Stomach (tissue), 9 donors: ENCODE measurements around the gene CAMKK2. TPM values are rescaled to one million over a fixed set of nuclear protein-coding genes. Genes with fewer than 3 reads are reported as not detected.
"Not testable (repeated sequence)": the region's sequence is repeated elsewhere in the genome, so short reads cannot be mapped to it uniquely, and the experiment has no call there.

Source experiments
- DNase-seq, 2 donors: peaks; one replicate each; pipeline versions ENCODE4 v3.0.0 to v3.0.0-alpha.2; 2013 to 2019
- H3K27ac ChIP-seq, 5 donors: fragments of 200-600 bp in 4 of 5; sonication (generic) in 4 of 5; one replicate each; pipeline ENCODE4 v1.5.1; 2013 to 2019; ENCODE audit warnings: mild to moderate bottlenecking in 1 of 5, moderate library complexity in 1 of 5
- H3K27me3 ChIP-seq, 3 donors: fragments of 200-600 bp; sonication (generic); one replicate each; pipeline ENCODE4 v1.5.1; 2017 to 2019; ENCODE audit warnings: mixed run types in 1 of 3
- H3K36me3 ChIP-seq, 4 donors: fragments of 200-600 bp; sonication (generic); 1 replicate in 3 of 4; 2 replicates in 1 of 4; pipeline ENCODE4 v1.5.1; 2016 to 2019
- H3K4me1 ChIP-seq, 4 donors: fragments of 200-600 bp; sonication (generic); one replicate each; pipeline ENCODE4 v1.5.1; 2016 to 2019
- H3K4me3 ChIP-seq, 4 donors: fragments of 200-600 bp; sonication (generic) in 3 of 4; one replicate each; pipeline ENCODE4 v1.5.1; 2016 to 2019; ENCODE audit warnings: mild to moderate bottlenecking in 1 of 4
- H3K9me3 ChIP-seq, 4 donors: fragments of 200-600 bp; sonication (generic); one replicate each; pipeline ENCODE4 v1.5.1; 2016 to 2019
- CTCF ChIP-seq, 7 experiments: fragments of 450-650 bp in 4 of 7; fragments of 200-600 bp in 3 of 7; sonication (generic) in 3 of 7; IDR thresholded peaks; one replicate each; pipeline ENCODE4 v1.5.1; 2016 to 2019; ENCODE audit warnings: antibody characterized with exemption in 7 of 7, control low read depth in 2 of 7, mild to moderate bottlenecking in 1 of 7
- EP300 ChIP-seq: sonication (generic); formaldehyde crosslinking; IDR thresholded peaks from one replicate; pipeline ENCODE4 v1.6.1; 2017; ENCODE audit warnings: antibody characterized with exemption
- POLR2A ChIP-seq, 4 donors: fragments of 450-650 bp; IDR thresholded peaks; one replicate each; pipeline ENCODE4 v1.6.1; 2016; ENCODE audit warnings: antibody characterized with exemption in 4 of 4, control low read depth in 2 of 4, mild to moderate bottlenecking in 1 of 4, moderate library complexity in 1 of 4
- POLR2AphosphoS5 ChIP-seq, 3 donors: sonication (generic); formaldehyde crosslinking; IDR thresholded peaks; one replicate each; pipeline ENCODE4 v1.6.1; 2016; ENCODE audit warnings: antibody characterized with exemption in 3 of 3
- WGBS, 5 donors: extraction: QIAGEN DNeasy Blood & Tissue Kit in 3 of 5; methylation state at CpG; one replicate each; pipeline versions ENCODE4 v1.1.5 to v1.1.7; 2013 to 2018; 5-methylcytosine and 5-hydroxymethylcytosine counted together
- intact Hi-C: fragments of 100-400 bp; cut with DNase I; formaldehyde crosslinking; loops from one replicate; pipeline ENCODE4 v1.15.1; 2023; ENCODE audit warnings: low total_unique reads
- polyA plus RNA-seq, 3 donors: library from polyadenylated mRNA; stranded (reverse); fragments of 200-250 nt; gene quantifications; one replicate each; pipeline ENCODE4 v1.2.3, GENCODE V29; 2013
- total RNA-seq, 5 donors: library from RNA; depleted of rRNA; stranded (reverse); fragments of >200 nt; gene quantifications; one replicate each; pipeline versions ENCODE4 v1.1.0 to v1.2.3, GENCODE V29; 2014 to 2016
- donor health status: healthy with polysubstance abuse.
- donor health status: Bipolar disorder and iron deficiency.
- donor health status: healthy.

CAMKK2 gene
- total and polyA plus RNA-seq, 8 donors, result 14.9 to 46.4 (median 21.7) TPM

GRCh38 chr12:121230538-121230907, 66.0 kb downstream of the CAMKK2 start:
- no peaks in the 10 kb centered on the region for H3K27me3 ChIP-seq
- peaks cover 13 to 33% (median 25%) of the 10 kb centered on the region in 4 donors for H3K4me1 ChIP-seq
- TF ChIP-seq POLR2AphosphoS5 (IDR thresholded peaks at IDR 0.05), result no peak
- no peak for TF ChIP-seq EP300
- no peak for TF ChIP-seq CTCF (IDR thresholded peaks at IDR 0.05)
- TF ChIP-seq POLR2A (IDR thresholded peaks at IDR 0.05), result no peak
- DNase-seq, result no peak
- no peak overlapping the region for H3K4me3 ChIP-seq
- WGBS, 5 donors, result 77 to 95% (median 85%) methylated on average over 12 of the region's 12 CpGs
- H3K27ac ChIP-seq, result no peak overlapping the region
- intact Hi-C loops, result no loop called here
- peaks cover 19 to 76% (median 72%) of the 10 kb centered on the region in 4 donors for H3K36me3 ChIP-seq
- no peaks in the 10 kb centered on the region for H3K9me3 ChIP-seq

- not testable (repeated sequence) for H3K27me3 ChIP-seq, H3K4me3 ChIP-seq, H3K9me3 ChIP-seq
- H3K27ac ChIP-seq, result peak overlapping the region in 1 of 5 donors; percentile 42
- DNase-seq, result peak; percentile 82 to 92
- H3K4me1 ChIP-seq, result peaks cover 13 to 33% (median 25%) of the 10 kb centered on the region in 4 donors
- peaks cover 19 to 76% (median 67%) of the 10 kb centered on the region in 4 donors for H3K36me3 ChIP-seq
- WGBS, 5 donors, result 39 to 46% (median 43%) methylated on average over 16 to 19 of the region's 19 CpGs
- intact Hi-C loops, result loop anchor here (10.0 kb wide), 1 partner anchor 115 kb away; no protein-coding TSS in a partner anchor
- TF ChIP-seq CTCF (IDR thresholded peaks at IDR 0.05) (peak in 5 of 7 experiments; percentile 72 to 89 (median 82)), POLR2AphosphoS5 (IDR thresholded peaks at IDR 0.05) (peak in 1 of 3 donors; percentile 62)
These were observed 66.5 kb downstream of the CAMKK2 start for GRCh38 chr12:121229826-121230537.

GRCh38 chr12:121228919-121229665, 67.4 kb downstream of the CAMKK2 start:
- Histone ChIP-seq H3K4me3 (no peak overlapping the region), H3K36me3 (peaks cover 19 to 76% (median 60%) of the 10 kb centered on the region in 4 donors), H3K9me3 (no peaks in the 10 kb centered on the region), H3K4me1 (peaks cover 13 to 38% (median 26%) of the 10 kb centered on the region in 4 donors), H3K27ac (peak overlapping the region in 1 of 5 donors; percentile 42), H3K27me3 (no peaks in the 10 kb centered on the region)
- WGBS, 5 donors, result 91 to 97% (median 93%) methylated on average over 14 to 24 of the region's 24 CpGs
- no peak for TF ChIP-seq EP300
- no peak for TF ChIP-seq POLR2A (IDR thresholded peaks at IDR 0.05)
- TF ChIP-seq POLR2AphosphoS5 (IDR thresholded peaks at IDR 0.05), result no peak
- TF ChIP-seq CTCF (IDR thresholded peaks at IDR 0.05), result no peak
- intact Hi-C loops, result loop anchor here (10.0 kb wide), 1 partner anchor 114 kb away; no protein-coding TSS in a partner anchor
- DNase-seq, result no peak

- DNase-seq, result peak; percentile 90 to 92
- no peaks in the 10 kb centered on the region for H3K9me3 ChIP-seq
- intact Hi-C loops, result loop anchor here (10.0 kb wide), 1 partner anchor 112 kb away; no protein-coding TSS in a partner anchor
- H3K4me3 ChIP-seq, result no peak overlapping the region
- peak in 2 of 3 donors; percentile 22 to 72 for TF ChIP-seq POLR2AphosphoS5 (IDR thresholded peaks at IDR 0.05)
- no peak for TF ChIP-seq POLR2A (IDR thresholded peaks at IDR 0.05)
- H3K27ac ChIP-seq, result peak overlapping the region; percentile 69 to 87 (median 73)
- H3K27me3 ChIP-seq, result no peaks in the 10 kb centered on the region
- H3K36me3 ChIP-seq, result peaks cover 11 to 76% (median 58%) of the 10 kb centered on the region in 4 donors
- 35 to 67% (median 44%) methylated on average over 9 of the region's 9 CpGs for WGBS, 5 donors
- peaks cover 13 to 40% (median 38%) of the 10 kb centered on the region in 4 donors for H3K4me1 ChIP-seq
These were observed 69.2 kb downstream of the CAMKK2 start for GRCh38 chr12:121227294-121227693.

GRCh38 chr12:121226871-121227270, 69.6 kb downstream of the CAMKK2 start:
- peaks cover 13 to 40% (median 38%) of the 10 kb centered on the region in 4 donors for H3K4me1 ChIP-seq
- not testable (repeated sequence) for H3K9me3 ChIP-seq, DNase-seq, H3K27me3 ChIP-seq, H3K4me3 ChIP-seq
- peaks cover 11 to 76% (median 58%) of the 10 kb centered on the region in 4 donors for H3K36me3 ChIP-seq
- intact Hi-C loops, result loop anchor here (10.0 kb wide), 1 partner anchor 112 kb away; no protein-coding TSS in a partner anchor
- WGBS, 5 donors, result 87 to 90% (median 88%) methylated on average over 7 to 8 of the region's 8 CpGs
- H3K27ac ChIP-seq, result peak overlapping the region; percentile 69 to 87 (median 73)
